GM21528 (cell line): ENCODE measurements around the gene MTX1.
A peak's percentile ranks its signal among the peaks of the same experiment; 100 is the strongest.
"Not testable (repeated sequence)": the region's sequence is repeated elsewhere in the genome, so short reads cannot be mapped to it uniquely, and the experiment has no call there.

ENCODE experiments used
- ATAC-seq: cut with Tn5 transposase; IDR thresholded peaks from one replicate; pipeline ENCODE4 v1.9.1; 2021; ENCODE audit warnings: mild to moderate bottlenecking, moderate library complexity; ENCODE audit not compliant: unreplicated experiment, low FRiP score

The MTX1 gene

DNA sequence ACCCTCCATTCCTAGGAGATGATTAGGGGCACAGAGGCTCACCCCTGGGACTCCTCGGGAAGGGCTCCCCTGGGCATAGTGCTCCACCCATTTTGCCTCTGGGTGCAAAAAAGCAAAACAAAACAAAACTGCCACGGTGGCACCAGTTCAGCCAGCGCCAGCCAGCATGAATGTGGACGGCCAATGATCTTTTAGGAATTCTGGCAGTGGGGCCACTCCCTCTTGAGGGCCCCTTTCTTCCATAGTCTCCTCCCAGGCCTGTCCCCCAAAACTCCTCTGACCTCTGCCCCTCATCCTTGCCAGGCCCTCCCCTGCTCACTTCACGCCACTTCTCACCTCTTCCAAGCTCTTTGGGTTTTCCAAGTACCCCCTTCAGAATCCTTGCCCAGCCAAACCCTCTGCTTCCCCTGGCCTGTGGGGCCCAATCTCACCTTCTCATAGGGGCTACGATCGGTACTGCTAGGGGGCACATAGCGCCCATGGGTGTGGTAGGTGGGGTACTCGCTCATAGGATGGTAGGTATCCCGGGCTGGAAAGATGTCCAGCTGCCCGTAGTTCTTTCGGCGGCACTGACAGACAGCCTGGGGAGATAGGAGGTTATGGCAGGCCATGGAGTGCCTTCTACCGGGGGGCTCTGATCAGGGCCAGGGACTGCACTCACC, 21.6 kb upstream of the MTX1 start:
- no peak for ATAC-seq

DNA sequence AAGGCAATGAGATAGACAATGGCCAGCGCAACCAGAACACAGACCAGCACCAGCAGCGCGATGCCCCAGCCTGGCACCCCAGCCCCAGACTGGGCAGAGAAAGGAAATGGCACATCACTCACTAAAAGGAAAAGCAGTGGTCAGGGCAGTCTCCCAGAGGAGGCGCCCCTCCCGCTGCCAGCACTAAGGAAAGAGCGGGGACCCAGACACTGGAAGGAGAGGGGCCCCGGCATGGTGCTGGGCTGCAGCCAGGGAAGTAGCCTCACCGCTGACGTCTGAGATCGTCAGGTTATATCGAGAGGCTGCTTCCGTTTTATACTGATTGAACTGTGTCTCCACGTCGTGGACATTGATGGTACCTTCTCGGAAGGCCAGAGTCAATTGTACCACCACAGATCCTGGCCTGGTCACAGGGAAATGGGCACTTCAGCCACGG, 21.0 kb upstream of the MTX1 start:
- ATAC-seq: no peak

DNA sequence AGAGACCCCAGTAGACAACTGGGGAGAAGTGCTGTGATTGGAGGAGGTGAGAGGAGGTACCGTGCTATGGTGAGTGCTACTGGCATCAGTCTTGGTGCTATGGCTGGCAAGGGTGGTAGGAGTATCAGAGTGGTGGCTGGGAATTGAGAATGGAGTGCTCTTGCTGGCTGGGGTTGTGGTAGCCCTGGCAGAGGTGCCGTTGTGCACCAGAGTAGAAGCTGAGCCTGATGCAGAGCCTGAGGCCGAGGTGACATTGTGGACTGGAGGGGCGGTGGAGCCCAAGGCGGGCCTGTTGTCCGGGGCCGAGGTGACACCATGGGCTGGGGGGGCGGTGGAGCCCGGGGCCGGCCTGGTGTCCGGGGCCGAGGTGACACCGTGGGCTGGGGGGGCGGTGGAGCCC, 20.2 kb upstream of the MTX1 start:
- no peak for ATAC-seq

- not testable (repeated sequence) for ATAC-seq
Observed at GRCh38 chr1:155189926-155190325, 18.6 kb upstream of the MTX1 start.

- ATAC-seq: no peak
Observed at GRCh38 chr1:155191904-155192303, 16.6 kb upstream of the MTX1 start.

DNA sequence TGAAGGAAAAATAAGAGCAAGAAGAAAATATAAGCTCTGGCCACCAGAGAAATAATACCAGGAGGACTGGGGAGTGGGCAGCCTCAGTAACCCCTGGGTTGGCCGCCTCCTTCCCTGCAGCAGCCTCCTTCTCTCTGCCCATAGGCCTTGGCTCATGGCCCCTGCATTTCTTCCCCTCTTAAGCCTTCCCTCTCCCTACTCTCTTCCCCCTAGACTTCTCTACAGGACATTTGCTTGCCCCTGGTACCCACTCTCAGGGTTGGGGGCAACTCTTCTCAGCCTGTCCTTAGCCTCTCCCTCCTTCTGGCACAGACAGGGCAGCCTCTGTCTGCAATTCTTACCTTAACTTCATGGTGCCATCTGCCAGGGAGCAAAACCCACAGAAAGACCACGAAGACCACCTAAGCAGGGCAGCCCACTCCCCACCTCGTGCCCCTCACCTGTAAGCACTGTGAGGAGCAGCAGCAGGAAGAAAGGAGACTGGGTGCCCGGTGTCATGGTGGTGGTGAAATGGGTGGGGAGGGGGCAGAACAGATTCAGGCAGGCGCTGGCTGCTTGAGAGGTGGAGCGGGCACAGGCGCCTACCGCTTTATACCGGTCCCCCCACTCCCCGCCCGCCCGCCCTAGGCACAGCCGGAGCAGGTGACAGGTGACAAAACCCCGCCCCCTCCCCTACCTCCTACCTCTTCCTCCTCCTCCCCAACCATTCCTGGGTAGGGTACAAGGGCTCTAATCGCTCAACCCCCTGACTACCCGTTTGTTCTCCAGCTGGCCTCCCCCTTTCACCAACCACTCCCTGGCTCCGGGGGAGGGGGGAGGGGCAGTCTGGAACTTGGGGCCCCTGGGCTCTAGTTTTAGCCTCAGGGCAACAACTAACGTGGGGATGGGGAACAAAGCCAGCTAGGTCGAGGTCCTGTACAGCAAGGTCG, 15.9 kb upstream of the MTX1 start:
- no peak for ATAC-seq

- peak; percentile 66 for ATAC-seq
Observed at GRCh38 chr1:155193275-155193990, 15.1 kb upstream of the MTX1 start.

DNA sequence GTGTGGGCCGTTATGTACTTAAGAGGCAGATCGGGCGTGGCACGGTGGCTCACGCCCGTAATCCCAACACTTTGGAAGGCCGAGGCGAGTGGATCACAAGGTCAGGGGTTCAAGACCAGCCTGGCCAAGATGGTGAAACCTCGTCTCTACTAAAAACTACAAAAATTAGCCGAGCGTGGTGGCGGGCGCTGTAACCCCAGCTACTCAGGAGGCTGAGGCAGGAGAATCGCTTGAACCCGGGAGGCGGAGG, 14.6 kb upstream of the MTX1 start:
- not testable (repeated sequence) for ATAC-seq

GRCh38 chr1:155195201-155196102, 13.0 kb upstream of the MTX1 start:
- no peak for ATAC-seq

GRCh38 chr1:155196103-155196892, 12.2 kb upstream of the MTX1 start:
- ATAC-seq: no peak

DNA sequence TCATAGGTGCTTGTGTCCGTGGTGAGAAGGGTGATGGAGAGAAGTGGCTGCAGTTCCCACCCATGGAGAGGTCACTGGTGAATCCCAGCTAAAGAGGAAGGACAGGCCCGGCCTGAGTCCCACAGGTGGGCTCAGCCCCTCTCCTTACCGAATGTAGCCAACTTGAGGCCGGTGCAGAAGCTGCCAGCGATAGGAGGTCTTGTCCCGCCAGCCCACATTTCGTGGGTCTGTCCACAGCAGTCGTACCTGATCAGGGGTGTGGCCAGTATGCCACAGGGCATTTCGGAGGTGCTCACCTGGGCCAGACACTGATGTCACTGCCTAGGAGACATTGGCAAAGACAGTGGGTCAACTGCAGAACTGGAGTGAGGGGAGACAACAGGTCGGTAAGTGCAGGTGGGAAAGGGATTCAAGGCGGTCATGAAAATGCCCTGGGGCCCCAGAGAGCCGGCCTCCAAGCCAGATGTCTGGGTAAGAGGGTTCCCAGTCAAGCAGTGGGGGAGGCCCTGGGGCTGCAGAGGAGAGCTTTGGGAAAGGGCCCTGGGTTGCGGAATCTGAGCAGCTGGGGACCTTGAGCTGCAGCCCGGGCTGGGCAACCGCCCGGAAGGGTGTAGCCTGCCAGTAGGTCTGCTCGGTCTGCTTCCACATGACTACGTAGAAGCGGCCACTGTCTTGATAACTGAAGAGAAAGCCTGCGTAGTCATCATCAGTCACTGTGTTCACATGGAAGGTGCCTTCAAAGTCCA, 11.4 kb upstream of the MTX1 start:
- ATAC-seq: no peak

- ATAC-seq: no peak
Observed at GRCh38 chr1:155197901-155198546, 10.5 kb upstream of the MTX1 start.

GRCh38 chr1:155198547-155198906, 10.0 kb upstream of the MTX1 start:
- ATAC-seq: no peak

DNA sequence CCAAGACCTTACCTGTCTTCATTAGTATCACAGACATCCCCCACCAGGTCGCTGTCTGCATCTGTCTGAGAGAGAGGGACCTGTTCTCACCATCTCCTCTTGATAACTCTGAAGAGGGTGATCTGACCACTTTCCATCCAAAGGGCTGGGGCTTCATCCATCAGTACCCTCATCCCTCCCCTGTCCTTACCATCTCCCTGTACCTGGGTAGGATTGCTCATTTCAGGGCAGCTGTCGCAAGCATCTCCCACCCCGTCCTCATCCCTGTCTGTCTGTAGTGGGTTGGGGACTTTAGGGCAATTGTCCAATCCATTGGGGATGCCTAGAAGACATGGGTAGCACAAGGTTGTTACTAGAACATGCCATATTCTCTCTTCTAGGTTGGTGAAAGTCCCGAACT, 8.7 kb upstream of the MTX1 start:
- no peak for ATAC-seq

GRCh38 chr1:155200920-155201319, 7.6 kb upstream of the MTX1 start:
- ATAC-seq: no peak

- no peak for ATAC-seq
Observed at GRCh38 chr1:155202198-155202597, 6.3 kb upstream of the MTX1 start.

- ATAC-seq: no peak
Observed at GRCh38 chr1:155202731-155203515, 5.6 kb upstream of the MTX1 start.

GRCh38 chr1:155205035-155205434, 3.5 kb upstream of the MTX1 start:
- no peak for ATAC-seq
